Fibroblast of lung (primary cell): Measurements from ENCODE around the gene IL4.

ENCODE experiments used
- CTCF ChIP-seq, 2 donors: IDR thresholded peaks in 1 of 2; conservative IDR thresholded peaks in 1 of 2; 1 replicate in 1 of 2; 2 replicates in 1 of 2; pipeline ENCODE4 v1.5.1; 2011 to 2012; ENCODE audit warnings: low read length in 2 of 2, control low read depth in 1 of 2, inconsistent platforms in 1 of 2, low read depth in 1 of 2, mild to moderate bottlenecking in 1 of 2
- EZH2 ChIP-seq: IDR thresholded peaks from 2 replicates; pipeline ENCODE4 v1.5.1; 2012; ENCODE audit warnings: low read length, control low read depth, mild to moderate bottlenecking; ENCODE audit errors: missing control alignments

- no peak for TF ChIP-seq CTCF (conservative IDR thresholded peaks at IDR 0.05 in 1 of 2, IDR thresholded peaks at IDR 0.05 in 1 of 2; ENCODE audit: low read depth in 1 of 2, low read length in 2 of 2)
- no peak for TF ChIP-seq EZH2
Measured at GRCh38 chr5:132662925-132663770, 10.6 kb upstream of the IL4 start.
